Gastroesophageal sphincter (tissue), 2 donors: ENCODE data around the gene TOM1L2.

Experiments
- EP300 ChIP-seq: sonication (generic); formaldehyde crosslinking; IDR thresholded peaks from one replicate; pipeline ENCODE4 v1.6.1; 2017; ENCODE audit warnings: antibody characterized with exemption, mild to moderate bottlenecking
- POLR2AphosphoS5 ChIP-seq: sonication (generic); formaldehyde crosslinking; IDR thresholded peaks from one replicate; pipeline ENCODE4 v1.6.1; 2017; ENCODE audit warnings: antibody characterized with exemption

DNA sequence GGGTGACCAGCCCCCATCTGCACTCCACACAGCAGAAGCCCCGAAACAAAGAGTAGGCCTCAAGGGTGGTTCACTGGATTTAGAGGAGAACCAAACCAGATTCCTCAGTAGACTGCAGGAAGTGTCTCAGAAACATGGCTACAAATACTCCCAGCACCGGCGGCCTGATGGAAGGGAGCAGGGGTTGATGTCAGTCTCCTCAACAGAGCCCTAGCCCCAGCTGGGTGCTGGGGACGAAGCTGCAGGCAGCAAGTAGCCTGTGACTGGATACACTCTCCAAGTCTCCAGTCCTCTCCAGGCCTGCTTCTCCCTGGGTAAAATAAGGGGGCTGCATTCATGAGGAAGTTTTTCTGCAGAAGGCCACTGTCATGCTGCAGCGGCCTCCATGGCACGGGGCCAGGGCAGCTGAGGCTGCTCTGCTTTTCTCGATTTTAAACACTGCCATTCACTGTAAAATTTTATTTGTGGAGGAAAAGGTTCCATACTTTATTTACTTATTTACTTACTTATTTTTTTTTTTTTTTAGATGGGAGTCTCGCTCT, 98.7 kb downstream of the TOM1L2 start:
- TF ChIP-seq POLR2AphosphoS5: no peak
- TF ChIP-seq EP300: no peak
